GM21786 (cell line): ENCODE measurements around the gene RUNX1.

Experiments used
- ATAC-seq: cut with Tn5 transposase; IDR thresholded peaks from one replicate; pipeline ENCODE4 v1.9.1; 2021; ENCODE audit not compliant: unreplicated experiment

The RUNX1 gene

GRCh38 chr21:34836933-34837505 lies 212.1 kb downstream of the RUNX1 start:
- ATAC-seq: no peak

- ATAC-seq: no peak
These were observed 212.8 kb downstream of the RUNX1 start for GRCh38 chr21:34836103-34836932.

GRCh38 chr21:34835526-34835925 lies 213.6 kb downstream of the RUNX1 start:
- no peak for ATAC-seq

GRCh38 chr21:34834852-34835501 lies 214.1 kb downstream of the RUNX1 start:
- no peak for ATAC-seq

- no peak for ATAC-seq
These were observed 214.8 kb downstream of the RUNX1 start for GRCh38 chr21:34834290-34834689.

GRCh38 chr21:34833465-34833864 lies 215.6 kb downstream of the RUNX1 start:
- no peak for ATAC-seq

GRCh38 chr21:34830386-34831170 lies 218.5 kb downstream of the RUNX1 start:
- ATAC-seq: no peak

- no peak for ATAC-seq
These were observed 221.5 kb downstream of the RUNX1 start for GRCh38 chr21:34827445-34828235.

GRCh38 chr21:34826836-34827235 lies 222.3 kb downstream of the RUNX1 start:
- no peak for ATAC-seq

- ATAC-seq: no peak
These were observed 223.1 kb downstream of the RUNX1 start for GRCh38 chr21:34825948-34826548.

- no peak for ATAC-seq
These were observed 224.0 kb downstream of the RUNX1 start for GRCh38 chr21:34825101-34825500.

GRCh38 chr21:34824314-34824713 lies 224.8 kb downstream of the RUNX1 start:
- ATAC-seq: no peak

- ATAC-seq: no peak
These were observed 226.2 kb downstream of the RUNX1 start for GRCh38 chr21:34822942-34823341.

- no peak for ATAC-seq
These were observed 226.9 kb downstream of the RUNX1 start for GRCh38 chr21:34822168-34822567.

GRCh38 chr21:34821717-34822116 lies 227.4 kb downstream of the RUNX1 start:
- ATAC-seq: no peak

GRCh38 chr21:34820051-34820450 lies 229.1 kb downstream of the RUNX1 start:
- ATAC-seq: no peak

- ATAC-seq: no peak
These were observed 229.6 kb downstream of the RUNX1 start for GRCh38 chr21:34819357-34819999.

GRCh38 chr21:34818662-34819158 lies 230.4 kb downstream of the RUNX1 start:
- ATAC-seq: no peak
